Brain microvascular endothelial cell (primary cell): ENCODE results near the gene SCYL2.

ENCODE experiments used
- DNase-seq: peaks from one replicate; pipeline ENCODE4 v3.0.0-alpha.2; 2020
- H3K27ac ChIP-seq: fragments of 250-450 bp; sonication (Bioruptor Pico); 2 replicates; pipeline ENCODE4 v1.5.1; 2020; ENCODE audit warnings: mild to moderate bottlenecking, moderate library complexity
- H3K27me3 ChIP-seq: fragments of 250-450 bp; sonication (Bioruptor Pico); replicated peaks from 2 replicates; pipeline ENCODE4 v1.5.1; 2020; ENCODE audit warnings: mild to moderate bottlenecking
- H3K36me3 ChIP-seq: fragments of 250-450 bp; sonication (Bioruptor Pico); replicated peaks from 2 replicates; pipeline ENCODE4 v1.5.1; 2020; ENCODE audit warnings: mild to moderate bottlenecking
- H3K4me3 ChIP-seq: 2 replicates; pipeline ENCODE4 v1.5.1; 2011; ENCODE audit warnings: low read depth, mild to moderate bottlenecking, control low read depth, low read length, moderate library complexity
- in situ Hi-C: cut with HindIII; loops from 2 replicates; pipeline ENCODE4 v1.10.0; 2017; ENCODE audit warnings: low sequenced_read_pairs, low pct_ligation_motif_present
- TF ChIP-seq, protein P1 (sequence below): IDR thresholded peaks from 2 replicates; pipeline ENCODE4 v1.5.1; 2011; ENCODE audit warnings: low read depth, mild to moderate bottlenecking, moderate library complexity, low read length, control low read depth, inconsistent platforms; ENCODE audit errors: missing control alignments

The SCYL2 gene

DNA sequence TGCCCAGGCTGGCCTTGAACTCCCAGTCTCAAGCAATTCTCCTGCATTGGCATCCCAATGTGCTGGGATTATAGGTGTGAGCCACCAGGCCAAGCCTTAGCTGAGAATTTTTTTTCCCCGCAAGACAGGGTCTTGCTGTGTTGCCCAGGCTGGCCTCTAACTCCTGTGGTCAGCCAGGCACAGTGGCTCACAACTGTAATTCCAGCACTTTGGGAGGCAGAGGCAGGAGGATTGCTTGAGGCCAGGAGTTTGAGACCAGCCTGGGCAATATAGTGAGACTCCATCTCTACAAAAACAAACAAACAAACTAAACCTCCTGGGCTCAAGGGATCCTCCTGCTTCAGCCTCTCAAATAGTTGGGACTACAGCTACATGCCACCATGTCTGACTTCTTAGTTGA, 27.4 kb upstream of the SCYL2 start:
- Histone ChIP-seq H3K27ac (no peak overlapping the region), H3K27me3 (no peaks in the 10 kb centered on the region), H3K4me3 (no peak overlapping the region), H3K36me3 (no peaks in the 10 kb centered on the region)
- DNase-seq = no peak
- in situ Hi-C loops = no loop called here
- TF ChIP-seq, protein P1, sequence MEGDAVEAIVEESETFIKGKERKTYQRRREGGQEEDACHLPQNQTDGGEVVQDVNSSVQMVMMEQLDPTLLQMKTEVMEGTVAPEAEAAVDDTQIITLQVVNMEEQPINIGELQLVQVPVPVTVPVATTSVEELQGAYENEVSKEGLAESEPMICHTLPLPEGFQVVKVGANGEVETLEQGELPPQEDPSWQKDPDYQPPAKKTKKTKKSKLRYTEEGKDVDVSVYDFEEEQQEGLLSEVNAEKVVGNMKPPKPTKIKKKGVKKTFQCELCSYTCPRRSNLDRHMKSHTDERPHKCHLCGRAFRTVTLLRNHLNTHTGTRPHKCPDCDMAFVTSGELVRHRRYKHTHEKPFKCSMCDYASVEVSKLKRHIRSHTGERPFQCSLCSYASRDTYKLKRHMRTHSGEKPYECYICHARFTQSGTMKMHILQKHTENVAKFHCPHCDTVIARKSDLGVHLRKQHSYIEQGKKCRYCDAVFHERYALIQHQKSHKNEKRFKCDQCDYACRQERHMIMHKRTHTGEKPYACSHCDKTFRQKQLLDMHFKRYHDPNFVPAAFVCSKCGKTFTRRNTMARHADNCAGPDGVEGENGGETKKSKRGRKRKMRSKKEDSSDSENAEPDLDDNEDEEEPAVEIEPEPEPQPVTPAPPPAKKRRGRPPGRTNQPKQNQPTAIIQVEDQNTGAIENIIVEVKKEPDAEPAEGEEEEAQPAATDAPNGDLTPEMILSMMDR = no peak

DNA sequence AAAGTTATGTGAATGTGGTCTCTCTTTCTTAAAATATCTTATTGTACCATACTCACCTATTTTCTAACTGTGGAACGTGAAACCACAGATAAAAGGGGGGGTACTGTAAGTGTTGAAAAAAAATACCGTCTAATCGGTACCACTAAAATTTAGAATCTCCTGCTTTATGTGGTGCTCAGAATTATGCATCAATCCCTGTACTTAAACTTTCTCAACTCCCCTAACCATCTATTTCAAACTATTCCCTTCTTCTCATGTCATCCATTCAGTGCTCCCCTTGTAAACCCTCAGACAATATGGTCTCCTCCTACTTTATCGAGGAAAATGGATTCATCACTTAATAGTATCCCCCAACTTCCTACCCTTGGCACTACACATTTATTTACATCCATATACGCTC, 23.8 kb upstream of the SCYL2 start:
- Histone ChIP-seq H3K36me3 (no peaks in the 10 kb centered on the region), H3K27ac (no peak overlapping the region), H3K4me3 (no peak overlapping the region), H3K27me3 (no peaks in the 10 kb centered on the region)
- in situ Hi-C loops = no loop called here
- TF ChIP-seq, protein P1 = no peak
- DNase-seq = no peak

DNA sequence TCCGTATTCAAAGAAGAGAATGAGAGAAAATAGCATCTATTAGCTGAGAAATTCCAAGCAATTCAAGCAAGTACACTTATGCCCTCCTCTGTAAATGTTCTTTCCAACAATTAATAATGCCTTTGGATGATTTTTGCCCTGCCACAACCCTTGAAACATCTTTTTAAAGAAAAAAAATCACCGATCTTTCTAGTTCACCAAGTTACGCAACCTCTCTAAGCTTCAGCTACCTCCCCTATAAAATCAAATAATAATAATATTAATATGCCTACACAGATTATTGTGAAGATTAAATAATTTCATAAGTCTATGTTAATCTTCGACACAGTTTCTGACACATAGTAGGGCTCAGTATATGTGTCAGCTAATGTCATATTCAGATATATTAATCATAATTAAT, 19.2 kb upstream of the SCYL2 start:
- DNase-seq = no peak
- Histone ChIP-seq H3K36me3 (no peaks in the 10 kb centered on the region), H3K4me3 (no peak overlapping the region), H3K27ac (no peak overlapping the region), H3K27me3 (no peaks in the 10 kb centered on the region)
- TF ChIP-seq, protein P1 = no peak
- in situ Hi-C loops = no loop called here

DNA sequence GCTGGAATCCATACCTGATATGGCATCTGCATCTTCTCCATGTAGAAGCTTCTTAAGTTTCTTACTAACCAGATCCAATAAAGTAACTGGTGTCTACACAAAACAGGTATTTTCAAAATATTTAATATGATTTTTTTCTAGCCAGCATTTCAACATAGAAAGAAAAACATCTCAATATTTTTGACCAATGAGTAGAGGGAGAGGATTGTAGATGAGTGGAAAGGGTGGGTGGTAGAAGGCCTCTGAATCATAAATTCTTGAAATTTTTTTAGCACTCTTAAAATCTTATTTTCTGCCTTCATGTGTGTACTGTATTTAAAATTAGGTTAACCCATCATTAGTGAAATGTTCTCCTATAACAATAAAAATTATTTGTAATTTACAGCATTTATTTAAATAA, 18.1 kb upstream of the SCYL2 start:
- TF ChIP-seq, protein P1 = no peak
- no peaks in the 10 kb centered on the region for H3K27me3 ChIP-seq
- H3K36me3 ChIP-seq = no peaks in the 10 kb centered on the region
- DNase-seq = no peak
- no peak overlapping the region for H3K4me3 ChIP-seq
- H3K27ac ChIP-seq = no peak overlapping the region
- in situ Hi-C loops = no loop called here

DNA sequence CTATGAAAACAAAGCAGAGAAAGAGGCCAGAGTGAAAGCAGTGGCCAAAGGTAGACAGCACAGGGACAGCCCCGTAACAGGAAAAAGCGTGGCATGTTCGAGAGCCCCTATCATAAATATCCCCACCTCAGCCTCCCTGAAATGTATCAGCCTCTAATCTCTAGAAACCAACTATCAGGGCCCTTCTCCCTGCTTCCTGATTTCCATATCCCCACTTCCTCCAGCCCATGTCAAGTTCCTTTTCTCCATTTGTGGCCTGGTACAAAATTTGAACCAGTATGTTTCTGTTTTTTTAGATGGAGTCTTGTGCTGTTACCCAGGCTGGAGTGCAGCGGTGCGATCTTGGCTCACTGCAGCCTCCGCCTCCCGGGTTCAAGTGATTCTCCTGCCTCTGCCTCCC, 17.0 kb upstream of the SCYL2 start:
- no peak overlapping the region for H3K27ac ChIP-seq
- in situ Hi-C loops = no loop called here
- no peak for DNase-seq
- TF ChIP-seq, protein P1 = no peak
- no peaks in the 10 kb centered on the region for H3K27me3 ChIP-seq
- no peak overlapping the region for H3K4me3 ChIP-seq
- H3K36me3 ChIP-seq = no peaks in the 10 kb centered on the region

DNA sequence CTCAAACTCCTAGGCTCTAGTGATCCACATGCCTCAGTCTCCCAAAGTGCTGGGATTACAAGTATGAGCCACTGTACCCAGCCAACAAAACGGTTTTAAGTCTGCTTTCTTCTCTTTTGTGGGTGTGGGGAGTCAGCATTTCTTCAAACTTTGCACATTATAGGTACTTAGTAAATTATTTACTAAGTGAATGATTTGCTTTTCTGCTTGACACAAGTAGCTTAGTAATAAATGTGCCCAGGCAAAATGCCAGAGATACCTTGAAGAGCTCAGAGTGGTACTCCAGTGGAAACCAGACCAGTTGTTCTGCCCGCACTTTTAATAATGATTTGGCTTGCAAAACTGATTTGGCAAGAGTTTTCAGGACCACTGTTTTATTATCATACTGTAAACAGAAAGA, 15.1 kb upstream of the SCYL2 start:
- TF ChIP-seq, protein P1 = no peak
- no peaks in the 10 kb centered on the region for H3K27me3 ChIP-seq
- DNase-seq = no peak
- H3K36me3 ChIP-seq = no peaks in the 10 kb centered on the region
- in situ Hi-C loops = no loop called here
- H3K4me3 ChIP-seq = no peak overlapping the region
- H3K27ac ChIP-seq = no peak overlapping the region
